RWPE1 (cell line): ENCODE measurements around the gene FITM2.

Experiments
- CTCF ChIA-PET: fragments of 350-600 bp; sonication (Branson Sonifier 250); formaldehyde crosslinking; extraction: SDS; loops from one replicate; lab custom pipeline; 2021; lab: Yijun Ruan, JAX
- POLR2A ChIA-PET: fragments of 400-600 bp; formaldehyde crosslinking; extraction: SDS; loops from one replicate; lab custom pipeline; 2020; ENCODE audit warnings: antibody characterized with exemption; ENCODE audit not compliant: low non-redundant PET; lab: Yijun Ruan, JAX
- DNase-seq: peaks from one replicate; pipeline ENCODE4 v3.0.0; 2012; ENCODE audit warnings: low spot score
- H3K27ac ChIP-seq: fragments of 450-650 bp; 2 replicates; pipeline ENCODE4 v1.5.1; 2017
- TF ChIP-seq, protein P1 (sequence below): fragments of 450-650 bp; conservative IDR thresholded peaks from 2 replicates; pipeline ENCODE4 v1.5.1; 2017; ENCODE audit warnings: low read depth, mild to moderate bottlenecking

Gene FITM2

GRCh38 chr20:44324343-44324742 is 13.3 kb upstream of the FITM2 start:
- ChIA-PET POLR2A (interaction anchor here (0.5 kb wide), 1 partner anchor 23 kb away, joined by 13 read pairs; no protein-coding TSS in a partner anchor), CTCF (interaction anchor here (0.6 to 0.8 kb wide), 3 partner anchors 107 to 1447 kb away, joined by 3 to 4 read pairs (median 3); no protein-coding TSS in a partner anchor)
- no peak for DNase-seq
- 0 out of 2 replicates have a peak overlapping the region, but pooled peaks have one; percentile 1 for H3K27ac ChIP-seq
- TF ChIP-seq, protein P1, sequence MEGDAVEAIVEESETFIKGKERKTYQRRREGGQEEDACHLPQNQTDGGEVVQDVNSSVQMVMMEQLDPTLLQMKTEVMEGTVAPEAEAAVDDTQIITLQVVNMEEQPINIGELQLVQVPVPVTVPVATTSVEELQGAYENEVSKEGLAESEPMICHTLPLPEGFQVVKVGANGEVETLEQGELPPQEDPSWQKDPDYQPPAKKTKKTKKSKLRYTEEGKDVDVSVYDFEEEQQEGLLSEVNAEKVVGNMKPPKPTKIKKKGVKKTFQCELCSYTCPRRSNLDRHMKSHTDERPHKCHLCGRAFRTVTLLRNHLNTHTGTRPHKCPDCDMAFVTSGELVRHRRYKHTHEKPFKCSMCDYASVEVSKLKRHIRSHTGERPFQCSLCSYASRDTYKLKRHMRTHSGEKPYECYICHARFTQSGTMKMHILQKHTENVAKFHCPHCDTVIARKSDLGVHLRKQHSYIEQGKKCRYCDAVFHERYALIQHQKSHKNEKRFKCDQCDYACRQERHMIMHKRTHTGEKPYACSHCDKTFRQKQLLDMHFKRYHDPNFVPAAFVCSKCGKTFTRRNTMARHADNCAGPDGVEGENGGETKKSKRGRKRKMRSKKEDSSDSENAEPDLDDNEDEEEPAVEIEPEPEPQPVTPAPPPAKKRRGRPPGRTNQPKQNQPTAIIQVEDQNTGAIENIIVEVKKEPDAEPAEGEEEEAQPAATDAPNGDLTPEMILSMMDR: no peak

- DNase-seq: no peak
- CTCF ChIA-PET: interaction anchor here (0.6 to 2.1 kb wide), 6 partner anchors 8 to 81 kb away, joined by 3 to 11 read pairs (median 4); partner anchors contain the start of gene FITM2
- POLR2A ChIA-PET: no interaction called here
- TF ChIP-seq, protein P1: no peak
- no peak overlapping the region for H3K27ac ChIP-seq
Observed at GRCh38 chr20:44319839-44320422, 8.9 kb upstream of the FITM2 start.

DNA sequence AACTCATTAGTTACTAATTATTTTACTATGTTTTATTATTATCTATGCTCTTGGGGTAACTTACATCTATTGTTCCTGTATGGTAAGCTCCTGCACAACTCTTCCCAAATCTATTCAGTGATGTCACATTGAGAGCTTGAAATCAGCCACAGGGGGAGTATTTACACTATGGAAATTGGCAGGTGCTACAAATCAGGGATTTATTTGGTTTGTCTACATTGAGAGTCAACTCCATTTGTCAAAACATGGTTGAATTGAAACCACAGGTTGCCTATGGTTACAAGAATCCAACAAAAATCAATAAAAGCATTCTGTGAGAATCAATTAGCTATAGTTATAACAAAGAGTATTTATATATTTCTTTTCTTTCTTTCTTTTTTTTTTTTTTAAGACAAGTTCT is 3.9 kb upstream of the FITM2 start:
- CTCF ChIA-PET: interaction anchor here (0.6 to 1.4 kb wide), 4 partner anchors 28 to 198 kb away, joined by 3 to 6 read pairs (median 4); no protein-coding TSS in a partner anchor
- no peak for DNase-seq
- no peak overlapping the region for H3K27ac ChIP-seq
- POLR2A ChIA-PET: interaction anchor here (0.6 kb wide), 2 partner anchors 96 to 103 kb away, joined by 3 to 4 read pairs; no protein-coding TSS in a partner anchor
- TF ChIP-seq, protein P1: no peak

DNA sequence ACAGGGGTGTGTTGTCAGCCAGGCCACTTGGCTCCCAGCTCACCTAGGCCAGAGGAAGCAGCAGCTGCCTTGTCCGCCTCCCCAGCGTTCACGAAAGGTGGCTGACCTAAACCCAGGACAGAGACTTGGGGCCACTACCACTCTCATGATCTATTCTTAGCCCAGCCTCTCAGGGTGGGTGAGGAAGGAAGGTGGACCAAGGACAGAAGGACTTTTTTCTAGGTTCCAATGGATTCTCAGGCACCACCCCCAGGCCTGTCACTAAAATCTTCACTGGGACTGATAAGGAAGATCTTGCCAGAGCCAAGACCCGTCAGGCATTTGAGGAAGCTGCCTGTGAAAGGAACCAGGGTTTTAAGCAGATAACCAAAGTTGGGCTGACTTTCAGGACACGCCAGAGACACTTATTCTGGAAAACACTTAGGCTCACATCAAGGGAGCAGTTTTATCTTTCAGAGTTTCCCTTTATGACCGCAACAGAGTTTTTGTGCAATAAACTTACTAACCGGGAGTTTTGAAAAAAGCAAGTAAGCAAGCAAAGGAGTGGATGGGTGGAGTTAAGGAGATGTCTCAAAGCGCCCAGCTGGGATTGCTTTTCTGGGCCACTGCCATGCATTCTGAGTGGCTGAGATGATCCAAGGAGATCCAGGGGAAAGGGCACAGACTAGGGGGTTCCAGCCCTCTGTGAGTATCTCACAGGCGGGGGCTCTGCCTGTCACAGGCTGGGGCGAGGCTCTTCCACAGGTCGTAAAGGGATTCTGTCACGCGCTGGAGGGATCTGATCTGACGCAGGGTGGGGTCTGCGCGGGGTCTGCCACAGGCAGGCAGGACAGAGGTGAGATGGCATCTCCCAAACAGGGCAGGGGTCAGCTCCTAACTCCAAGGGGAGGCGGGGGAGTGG is 989 bp downstream of the FITM2 start:
- peak overlapping the region; percentile 67 for H3K27ac ChIP-seq
- ChIA-PET CTCF (interaction anchor here (0.5 to 4.4 kb wide), 14 partner anchors 10 to 300 kb away, joined by 3 to 145 read pairs (median 4); no protein-coding TSS in a partner anchor), POLR2A (interaction anchor here (0.8 to 1.6 kb wide), 5 partner anchors 93 to 159 kb away, joined by 3 to 7 read pairs (median 4); no protein-coding TSS in a partner anchor)
- TF ChIP-seq, protein P1: no peak
- DNase-seq: no peak

GRCh38 chr20:44306927-44307326 is 4.1 kb downstream of the FITM2 start:
- TF ChIP-seq, protein P1: no peak
- peak overlapping the region; percentile 2; the same call in 1 of the 2 replicates for H3K27ac ChIP-seq
- ChIA-PET CTCF (interaction anchor here (0.7 kb wide), 1 partner anchor 339 kb away, joined by 4 read pairs; no protein-coding TSS in a partner anchor), POLR2A (no interaction called here)
- DNase-seq: no peak

DNA sequence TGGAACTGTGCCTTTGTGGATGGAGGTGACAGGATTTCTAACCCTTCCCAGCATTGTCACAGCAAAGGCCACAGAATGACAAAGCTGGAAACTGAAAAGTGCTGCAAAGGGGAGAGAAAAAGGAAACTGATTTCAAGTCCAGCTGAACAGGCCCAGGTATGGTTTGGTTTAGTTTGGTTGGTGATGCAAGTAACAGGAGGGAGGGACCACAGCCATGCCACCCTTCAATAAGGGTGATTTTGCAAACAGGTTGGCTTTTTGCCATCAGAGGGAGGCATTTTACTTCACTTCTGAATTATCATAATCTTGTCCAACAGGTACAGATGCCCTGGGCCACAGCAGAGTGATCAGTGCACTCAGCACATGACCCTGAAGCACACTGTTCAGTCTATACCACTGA is 6.6 kb downstream of the FITM2 start:
- ChIA-PET POLR2A (no interaction called here), CTCF (interaction anchor here (0.7 to 1.1 kb wide), 2 partner anchors 22 to 86 kb away, joined by 3 to 4 read pairs; no protein-coding TSS in a partner anchor)
- no peak overlapping the region for H3K27ac ChIP-seq
- DNase-seq: no peak
- TF ChIP-seq, protein P1: no peak
